Thoracic aorta (tissue), 2 donors: ENCODE measurements around the gene HMCN1. TPM values are rescaled to one million over a fixed set of nuclear protein-coding genes. Genes with fewer than 3 reads are reported as not detected.

Source experiments
- ATAC-seq: fragments of 150-250 bp; one replicate; pipeline ENCODE4 v1.8.0; 2017; ENCODE audit warnings: low read depth; ENCODE audit not compliant: insufficient number of reproducible peaks, low FRiP score
- DNase-seq: peaks from one replicate; pipeline ENCODE4 v3.0.0-alpha.2; 2020; ENCODE audit warnings: low spot score
- H3K27ac ChIP-seq, 2 donors: fragments of 200-600 bp; sonication (generic); 1 replicate in 1 of 2; 2 replicates in 1 of 2; pipeline ENCODE4 v1.5.1; 2016; ENCODE audit warnings: mild to moderate bottlenecking in 2 of 2, moderate library complexity in 2 of 2
- H3K27me3 ChIP-seq: fragments of 200-600 bp; sonication (generic); replicated peaks from 2 replicates; pipeline ENCODE4 v1.6.0; 2016; ENCODE audit warnings: mild to moderate bottlenecking; ENCODE audit not compliant: insufficient read depth
- H3K36me3 ChIP-seq: fragments of 200-600 bp; sonication (generic); one replicate; pipeline ENCODE4 v1.5.1; 2016
- H3K4me1 ChIP-seq, 2 donors: fragments of 200-600 bp; sonication (generic); 1 replicate in 1 of 2; 2 replicates in 1 of 2; pipeline versions ENCODE4 v1.5.1 to v1.6.0; 2016; ENCODE audit warnings: low read depth in 2 of 2, mild to moderate bottlenecking in 1 of 2; ENCODE audit not compliant: control insufficient read depth in 1 of 2
- H3K4me3 ChIP-seq: fragments of 200-600 bp; sonication (generic); 2 replicates; pipeline ENCODE4 v1.5.1; 2016; ENCODE audit warnings: mild to moderate bottlenecking
- H3K9me3 ChIP-seq: fragments of 200-600 bp; sonication (generic); 2 replicates; pipeline ENCODE4 v1.5.1; 2016
- total RNA-seq, 2 donors: library from RNA; depleted of rRNA; stranded (reverse); fragments of >200 nt; gene quantifications; one replicate each; pipeline versions ENCODE4 v1.1.0 to v1.2.3, GENCODE V29; 2016
- TF ChIP-seq, protein P1 (sequence below): fragments of 200-600 bp; sonication (generic); IDR thresholded peaks from one replicate; pipeline ENCODE4 v1.5.1; 2019; ENCODE audit warnings: antibody characterized with exemption

HMCN1 gene
- total RNA-seq, 2 donors from 2014 or later: 142 to 191 TPM

DNA sequence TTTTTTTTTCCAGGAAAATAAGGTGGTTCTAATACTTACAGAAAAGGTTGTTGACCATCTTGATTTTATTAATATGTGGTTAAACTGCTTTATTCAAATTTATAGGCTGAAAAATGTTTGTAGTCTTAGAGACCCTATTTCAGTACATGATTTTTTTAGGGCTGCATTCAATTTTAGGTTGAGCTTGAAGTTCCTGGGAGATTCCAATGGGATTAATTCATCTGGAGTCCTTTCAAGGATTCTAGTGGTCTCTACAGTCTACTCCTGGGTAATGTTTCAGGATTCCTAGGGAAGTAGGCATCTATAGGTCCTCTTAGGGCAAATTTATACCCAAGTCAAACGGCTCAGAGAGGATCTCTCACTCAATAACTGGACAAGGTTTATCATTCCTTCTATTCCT lies 126.7 kb downstream of the HMCN1 start:
- ATAC-seq: no peak
- H3K9me3 ChIP-seq: no peaks in the 10 kb centered on the region
- peak overlapping the region; percentile 23 to 58 for H3K27ac ChIP-seq
- H3K4me3 ChIP-seq: no peak overlapping the region
- DNase-seq: no peak
- TF ChIP-seq, protein P1, sequence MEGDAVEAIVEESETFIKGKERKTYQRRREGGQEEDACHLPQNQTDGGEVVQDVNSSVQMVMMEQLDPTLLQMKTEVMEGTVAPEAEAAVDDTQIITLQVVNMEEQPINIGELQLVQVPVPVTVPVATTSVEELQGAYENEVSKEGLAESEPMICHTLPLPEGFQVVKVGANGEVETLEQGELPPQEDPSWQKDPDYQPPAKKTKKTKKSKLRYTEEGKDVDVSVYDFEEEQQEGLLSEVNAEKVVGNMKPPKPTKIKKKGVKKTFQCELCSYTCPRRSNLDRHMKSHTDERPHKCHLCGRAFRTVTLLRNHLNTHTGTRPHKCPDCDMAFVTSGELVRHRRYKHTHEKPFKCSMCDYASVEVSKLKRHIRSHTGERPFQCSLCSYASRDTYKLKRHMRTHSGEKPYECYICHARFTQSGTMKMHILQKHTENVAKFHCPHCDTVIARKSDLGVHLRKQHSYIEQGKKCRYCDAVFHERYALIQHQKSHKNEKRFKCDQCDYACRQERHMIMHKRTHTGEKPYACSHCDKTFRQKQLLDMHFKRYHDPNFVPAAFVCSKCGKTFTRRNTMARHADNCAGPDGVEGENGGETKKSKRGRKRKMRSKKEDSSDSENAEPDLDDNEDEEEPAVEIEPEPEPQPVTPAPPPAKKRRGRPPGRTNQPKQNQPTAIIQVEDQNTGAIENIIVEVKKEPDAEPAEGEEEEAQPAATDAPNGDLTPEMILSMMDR: no peak
- no peaks in the 10 kb centered on the region for H3K36me3 ChIP-seq
- H3K27me3 ChIP-seq: no peaks in the 10 kb centered on the region
- H3K4me1 ChIP-seq: peaks cover 40 to 68% of the 10 kb centered on the region in 2 donors

GRCh38 chr1:185861630-185862029 lies 127.4 kb downstream of the HMCN1 start:
- DNase-seq (no peak), ATAC-seq (no peak)
- no peaks in the 10 kb centered on the region for H3K27me3 ChIP-seq
- H3K36me3 ChIP-seq: no peaks in the 10 kb centered on the region
- H3K4me3 ChIP-seq: no peak overlapping the region
- H3K4me1 ChIP-seq: peaks cover 40 to 68% of the 10 kb centered on the region in 2 donors
- H3K9me3 ChIP-seq: no peaks in the 10 kb centered on the region
- TF ChIP-seq, protein P1: no peak
- peak overlapping the region in 1 of 2 donors; percentile 58 for H3K27ac ChIP-seq

DNA sequence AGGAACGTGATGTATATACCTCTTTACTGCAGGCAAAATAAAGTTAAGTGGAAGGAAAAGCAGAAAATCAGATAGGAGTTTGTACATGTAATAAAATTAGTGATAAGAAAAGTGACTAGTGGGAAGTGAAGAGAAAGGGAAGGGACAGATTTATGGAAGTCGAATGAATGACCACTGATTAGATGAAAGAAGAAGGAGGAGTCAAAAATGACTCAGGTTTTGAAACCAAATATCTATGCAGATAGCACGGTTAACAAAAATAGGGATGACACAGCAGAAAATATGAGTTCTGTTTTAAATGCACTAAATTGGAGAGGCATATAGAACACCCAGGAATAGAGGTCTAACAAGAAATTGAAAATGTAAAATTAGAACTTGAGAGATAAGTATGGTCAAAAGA lies 128.0 kb downstream of the HMCN1 start:
- H3K9me3 ChIP-seq: no peaks in the 10 kb centered on the region
- H3K4me1 ChIP-seq: peaks cover 40 to 66% of the 10 kb centered on the region in 2 donors
- no peaks in the 10 kb centered on the region for H3K27me3 ChIP-seq
- peak overlapping the region; percentile 30 to 71 for H3K27ac ChIP-seq
- DNase-seq (no peak), ATAC-seq (no peak)
- no peak overlapping the region for H3K4me3 ChIP-seq
- no peaks in the 10 kb centered on the region for H3K36me3 ChIP-seq
- TF ChIP-seq, protein P1: no peak

- H3K36me3 ChIP-seq: no peaks in the 10 kb centered on the region
- peak; percentile 17 for ATAC-seq
Observed at GRCh38 chr1:185864331-185864730, 130.1 kb downstream of the HMCN1 start.

GRCh38 chr1:185864889-185865517 lies 130.8 kb downstream of the HMCN1 start:
- no peaks in the 10 kb centered on the region for H3K36me3 ChIP-seq
- DNase-seq (peak; percentile 5), ATAC-seq (peak; percentile 51)
- TF ChIP-seq, protein P1: no peak
- no peaks in the 10 kb centered on the region for H3K9me3 ChIP-seq
- no peak overlapping the region for H3K4me3 ChIP-seq
- peaks cover 40 to 62% of the 10 kb centered on the region in 2 donors for H3K4me1 ChIP-seq
- H3K27me3 ChIP-seq: no peaks in the 10 kb centered on the region
- peak overlapping the region; percentile 57 to 71 for H3K27ac ChIP-seq

More at GRCh38 chr1:185864331-185864730, 130.1 kb downstream of the HMCN1 start:
- Histone ChIP-seq H3K4me1 (peaks cover 40 to 55% of the 10 kb centered on the region in 2 donors), H3K27ac (peak overlapping the region; percentile 57 to 71), H3K9me3 (no peaks in the 10 kb centered on the region), H3K27me3 (no peaks in the 10 kb centered on the region), H3K4me3 (peak overlapping the region; percentile 45)
- DNase-seq: no peak
- TF ChIP-seq, protein P1: no peak
